Measurements from ENCODE around the gene LNPK.

DNA sequence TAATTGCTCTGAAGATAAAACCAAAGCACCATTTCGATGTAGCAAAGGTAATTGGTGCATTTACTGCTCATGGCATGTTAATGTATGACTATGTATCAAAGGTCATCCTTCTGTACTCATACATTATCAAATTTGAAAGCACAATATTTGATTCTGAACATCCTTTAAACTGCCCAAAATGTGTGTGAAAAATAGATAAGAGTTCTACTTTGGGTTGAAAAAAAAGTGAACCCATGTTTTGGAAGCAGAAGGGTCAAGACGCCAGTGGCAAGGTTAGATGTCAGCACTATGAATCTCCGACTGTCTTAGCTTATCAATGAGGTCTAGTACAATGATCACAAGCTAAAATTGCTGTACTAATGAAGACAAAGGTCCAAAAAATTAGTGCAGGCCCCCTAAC is 83.1 kb downstream of the LNPK start:
- TF ChIP-seq, protein P1, sequence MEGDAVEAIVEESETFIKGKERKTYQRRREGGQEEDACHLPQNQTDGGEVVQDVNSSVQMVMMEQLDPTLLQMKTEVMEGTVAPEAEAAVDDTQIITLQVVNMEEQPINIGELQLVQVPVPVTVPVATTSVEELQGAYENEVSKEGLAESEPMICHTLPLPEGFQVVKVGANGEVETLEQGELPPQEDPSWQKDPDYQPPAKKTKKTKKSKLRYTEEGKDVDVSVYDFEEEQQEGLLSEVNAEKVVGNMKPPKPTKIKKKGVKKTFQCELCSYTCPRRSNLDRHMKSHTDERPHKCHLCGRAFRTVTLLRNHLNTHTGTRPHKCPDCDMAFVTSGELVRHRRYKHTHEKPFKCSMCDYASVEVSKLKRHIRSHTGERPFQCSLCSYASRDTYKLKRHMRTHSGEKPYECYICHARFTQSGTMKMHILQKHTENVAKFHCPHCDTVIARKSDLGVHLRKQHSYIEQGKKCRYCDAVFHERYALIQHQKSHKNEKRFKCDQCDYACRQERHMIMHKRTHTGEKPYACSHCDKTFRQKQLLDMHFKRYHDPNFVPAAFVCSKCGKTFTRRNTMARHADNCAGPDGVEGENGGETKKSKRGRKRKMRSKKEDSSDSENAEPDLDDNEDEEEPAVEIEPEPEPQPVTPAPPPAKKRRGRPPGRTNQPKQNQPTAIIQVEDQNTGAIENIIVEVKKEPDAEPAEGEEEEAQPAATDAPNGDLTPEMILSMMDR (IDR thresholded peaks at IDR 0.05): no peak
- TF ChIP-seq POLR2A (IDR thresholded peaks at IDR 0.05): no peak
- no peak for TF ChIP-seq EP300 (IDR thresholded peaks at IDR 0.05; ENCODE audit: low read depth)
- no peak for TF ChIP-seq POLR2AphosphoS5 (IDR thresholded peaks at IDR 0.05)
